HG03571 (cell line): ENCODE results near the gene DIAPH3.

Source experiments
- ATAC-seq: cut with Tn5 transposase; IDR thresholded peaks from one replicate; pipeline ENCODE4 v1.9.1; 2021; ENCODE audit not compliant: unreplicated experiment

The DIAPH3 gene

GRCh38 chr13:60152904-60153303 is 10.8 kb downstream of the DIAPH3 start:
- no peak for ATAC-seq

DNA sequence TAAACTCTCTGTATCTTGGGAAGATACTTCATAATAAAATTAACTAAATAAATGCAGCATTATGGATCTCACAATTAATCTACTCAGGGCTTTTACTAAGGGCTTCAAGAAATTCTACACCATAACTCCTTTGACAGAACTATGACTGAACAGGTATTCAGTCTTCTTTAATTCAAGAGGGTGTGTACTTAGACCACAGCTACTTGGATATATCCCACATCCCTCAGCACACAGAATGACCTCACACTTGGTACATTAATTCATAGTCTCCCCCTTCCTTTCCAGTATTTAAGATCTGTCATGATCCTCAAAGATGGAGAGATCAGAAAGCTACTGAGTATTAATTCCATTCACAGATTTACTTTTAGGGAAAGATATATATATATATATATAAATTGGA is 11.6 kb downstream of the DIAPH3 start:
- no peak for ATAC-seq

DNA sequence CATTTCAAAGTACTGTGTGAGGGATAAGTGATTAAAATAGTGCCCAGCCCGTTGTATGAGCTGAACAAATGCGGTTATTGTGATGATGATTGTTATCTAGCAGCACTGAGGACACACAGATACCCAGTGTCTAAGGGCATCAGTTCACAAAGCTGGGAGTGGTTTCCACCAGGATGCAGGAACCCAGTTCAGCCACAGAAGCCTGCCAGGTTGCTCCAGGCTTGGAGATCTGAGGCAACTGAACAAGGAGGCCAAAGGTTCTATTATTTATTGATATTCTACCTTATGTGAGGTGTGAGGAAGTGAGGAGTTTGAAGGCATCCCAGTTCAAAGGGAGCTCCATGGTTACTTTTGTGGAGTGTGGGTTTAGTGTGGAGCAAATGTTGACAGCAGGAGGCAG is 13.2 kb downstream of the DIAPH3 start:
- ATAC-seq = no peak

DNA sequence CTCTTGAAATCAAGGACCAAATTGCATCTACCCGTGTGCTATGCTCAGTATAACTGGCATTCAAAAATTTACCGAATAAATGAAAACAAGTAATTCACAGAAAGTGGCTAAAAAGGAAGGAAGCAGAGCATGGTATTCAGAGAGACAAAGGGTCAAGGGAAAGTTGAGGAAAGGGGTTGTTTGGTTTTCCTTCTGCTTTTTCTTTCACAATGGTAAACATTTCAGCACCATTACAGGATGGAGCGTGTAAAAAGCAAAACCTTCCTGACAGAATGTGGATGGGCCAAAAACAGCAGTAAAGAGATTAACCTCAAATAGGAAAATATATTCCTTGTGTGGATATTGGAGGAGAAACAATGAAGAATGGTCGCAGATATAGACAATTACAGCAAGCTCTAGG is 14.8 kb downstream of the DIAPH3 start:
- no peak for ATAC-seq

- no peak for ATAC-seq
Measured at GRCh38 chr13:60147361-60147760, 16.4 kb downstream of the DIAPH3 start.

DNA sequence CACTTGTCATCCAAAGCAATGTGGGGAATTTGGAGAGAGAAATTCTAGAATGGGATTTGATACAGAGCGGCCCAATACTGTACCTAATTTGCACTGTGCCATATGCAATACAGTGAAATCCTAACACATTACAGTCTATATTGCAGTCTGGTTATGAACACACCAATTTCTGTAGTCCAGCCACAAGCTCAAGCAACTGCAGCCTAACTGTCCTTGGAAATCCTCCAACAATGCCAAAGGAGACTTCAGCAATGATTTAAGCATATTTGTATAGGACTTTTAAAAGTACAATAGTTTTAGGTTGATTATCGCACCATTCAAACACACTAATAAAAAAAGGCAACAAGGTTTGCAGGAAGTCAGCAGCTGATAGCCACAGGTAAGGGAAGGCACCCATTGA is 17.3 kb downstream of the DIAPH3 start:
- no peak for ATAC-seq

GRCh38 chr13:60143775-60144174 is 20.0 kb downstream of the DIAPH3 start:
- no peak for ATAC-seq

DNA sequence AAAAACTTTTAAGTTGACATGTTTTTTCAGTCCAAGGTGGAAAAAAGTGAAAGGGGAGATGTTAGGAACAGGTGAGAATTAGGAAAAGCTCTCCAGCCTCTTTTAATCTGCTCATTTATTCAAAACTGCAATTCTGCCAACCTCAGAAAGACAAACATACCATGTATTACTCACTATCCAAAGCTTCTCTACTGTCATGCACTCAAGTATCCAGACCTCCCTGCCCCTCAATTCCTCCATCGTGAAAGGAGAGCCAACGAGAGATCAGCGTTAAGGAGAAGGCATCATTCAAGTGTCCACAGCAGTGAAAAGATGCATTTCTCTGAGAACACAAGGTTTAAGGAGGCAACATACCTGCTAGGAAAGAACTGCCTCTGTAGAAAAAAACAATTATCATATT is 24.5 kb downstream of the DIAPH3 start:
- ATAC-seq = no peak

DNA sequence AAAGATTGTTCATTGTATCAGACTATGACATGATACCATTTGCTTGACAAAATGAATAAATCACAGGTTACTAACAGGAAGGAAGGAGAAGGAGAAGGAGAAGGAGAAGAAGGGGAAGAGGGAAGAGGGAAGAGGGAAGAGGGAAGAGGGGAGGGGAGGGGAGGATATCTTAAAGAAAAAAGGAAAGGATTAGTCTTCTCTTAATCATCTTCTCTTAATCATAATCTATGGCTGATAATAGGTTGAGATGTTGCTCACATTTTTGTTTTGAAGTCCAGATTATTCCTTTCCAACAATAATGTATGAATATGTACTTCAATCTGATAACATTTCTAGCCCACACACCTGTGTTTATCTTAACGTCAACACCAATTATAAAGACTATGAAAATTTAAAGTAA is 25.1 kb downstream of the DIAPH3 start:
- no peak for ATAC-seq

- ATAC-seq = no peak
Measured at GRCh38 chr13:60137911-60138560, 25.7 kb downstream of the DIAPH3 start.

DNA sequence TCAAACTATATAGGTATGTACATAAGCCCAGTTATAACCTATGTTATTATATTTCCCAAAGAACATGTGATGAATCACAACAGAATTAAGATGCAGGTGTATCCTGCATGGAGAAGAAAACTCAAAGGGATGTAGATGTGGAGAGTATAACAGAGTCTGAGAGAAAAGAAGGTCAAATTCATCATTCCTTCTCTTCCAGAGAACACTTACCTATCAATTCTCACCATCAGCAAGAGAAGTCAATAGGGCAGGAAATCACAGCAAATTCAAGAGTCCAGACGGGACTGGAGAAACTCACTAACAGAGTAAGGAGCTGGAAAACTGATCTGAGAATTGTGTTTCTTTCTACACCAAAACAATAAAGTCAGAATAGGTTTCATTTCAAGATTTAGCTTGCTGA is 28.4 kb downstream of the DIAPH3 start:
- ATAC-seq = no peak

- ATAC-seq = no peak
Measured at GRCh38 chr13:60134376-60134775, 29.4 kb downstream of the DIAPH3 start.

DNA sequence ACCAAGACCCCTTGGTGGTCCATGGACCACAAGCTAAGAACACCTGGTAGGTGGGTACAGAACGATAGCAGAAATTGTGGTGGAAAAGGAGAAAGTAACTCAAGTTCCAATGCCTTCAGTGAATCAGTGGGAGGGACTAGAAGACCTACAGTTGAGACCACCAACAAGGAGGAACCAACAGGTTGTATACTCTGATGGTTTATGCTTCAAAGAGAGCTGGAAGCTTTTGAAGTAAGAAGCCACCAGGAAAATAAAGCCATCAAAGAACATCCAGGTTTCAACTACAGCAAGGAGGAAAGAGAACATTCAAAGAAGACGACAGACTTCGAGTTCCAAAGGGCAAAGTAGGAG is 42.4 kb downstream of the DIAPH3 start:
- no peak for ATAC-seq

DNA sequence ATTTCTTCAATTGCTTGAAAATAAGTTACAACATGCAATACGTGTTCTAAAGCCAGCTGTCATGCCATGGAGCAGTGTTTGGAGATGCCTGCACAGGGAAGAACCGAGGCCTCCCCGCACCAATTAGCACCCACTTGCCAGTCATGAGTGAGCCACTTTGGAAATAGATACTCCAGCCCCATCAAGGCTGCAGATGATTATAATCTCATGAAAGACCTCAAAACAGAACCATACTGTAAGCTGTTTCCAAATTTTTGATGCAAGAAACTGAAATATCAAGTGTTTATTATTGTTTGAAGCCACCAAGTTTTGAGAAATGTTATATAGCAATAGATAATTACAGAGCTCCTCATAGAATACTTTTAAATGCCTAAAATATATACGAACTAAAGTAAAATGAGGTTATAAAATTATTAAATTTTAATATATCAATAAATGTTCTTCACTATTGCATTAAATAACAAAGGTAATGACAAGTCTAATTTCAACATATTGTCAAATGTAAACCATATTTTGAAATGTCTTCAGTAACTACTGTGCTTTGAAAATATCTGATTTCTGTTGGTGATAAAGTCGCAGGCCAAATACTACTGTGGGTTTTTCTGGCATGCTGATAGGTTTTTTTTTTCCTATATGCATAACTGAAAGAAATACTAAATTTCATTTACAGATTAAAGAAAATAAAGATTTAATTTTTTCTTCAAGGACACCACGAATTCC is 43.0 kb downstream of the DIAPH3 start:
- no peak for ATAC-seq

- no peak for ATAC-seq
Measured at GRCh38 chr13:60118696-60119400, 44.9 kb downstream of the DIAPH3 start.

- ATAC-seq = no peak
Measured at GRCh38 chr13:60114499-60115028, 49.2 kb downstream of the DIAPH3 start.

DNA sequence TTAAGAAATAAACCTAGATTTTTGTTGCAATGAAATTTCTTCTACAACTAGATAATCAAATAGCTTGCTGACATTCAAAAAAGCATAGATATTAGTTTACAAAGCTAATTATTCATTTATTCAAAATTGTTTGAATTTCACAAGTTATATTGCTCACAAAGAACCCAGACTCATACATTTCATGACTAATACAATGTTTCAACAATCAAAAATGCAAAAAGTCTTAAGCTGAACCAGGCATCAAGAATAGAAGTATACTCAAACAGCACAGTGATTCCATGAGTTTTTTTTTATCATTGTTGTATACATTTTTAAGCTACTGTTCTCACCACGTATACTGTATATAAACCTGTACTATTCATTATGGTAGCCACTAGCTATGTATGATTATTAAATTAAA is 51.0 kb downstream of the DIAPH3 start:
- ATAC-seq = no peak

DNA sequence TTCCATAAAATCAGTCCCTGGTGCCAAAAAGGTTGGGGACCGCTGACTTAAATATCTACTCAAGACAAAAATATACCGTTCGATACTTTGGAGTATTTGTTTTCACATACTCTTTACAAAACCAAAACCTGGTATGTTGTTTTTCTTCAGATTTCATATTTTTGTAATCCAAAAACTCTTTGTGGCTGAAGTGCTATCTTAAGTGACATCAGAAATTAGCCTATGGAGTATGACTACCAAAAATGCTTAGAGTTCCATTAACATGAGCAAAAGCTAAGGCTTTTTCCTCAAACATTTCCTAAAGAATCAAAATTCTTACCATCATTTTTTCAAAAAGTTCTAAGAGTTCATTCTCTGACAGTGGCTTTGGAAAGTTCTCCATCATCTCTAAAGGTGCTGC is 52.0 kb downstream of the DIAPH3 start:
- ATAC-seq = no peak

DNA sequence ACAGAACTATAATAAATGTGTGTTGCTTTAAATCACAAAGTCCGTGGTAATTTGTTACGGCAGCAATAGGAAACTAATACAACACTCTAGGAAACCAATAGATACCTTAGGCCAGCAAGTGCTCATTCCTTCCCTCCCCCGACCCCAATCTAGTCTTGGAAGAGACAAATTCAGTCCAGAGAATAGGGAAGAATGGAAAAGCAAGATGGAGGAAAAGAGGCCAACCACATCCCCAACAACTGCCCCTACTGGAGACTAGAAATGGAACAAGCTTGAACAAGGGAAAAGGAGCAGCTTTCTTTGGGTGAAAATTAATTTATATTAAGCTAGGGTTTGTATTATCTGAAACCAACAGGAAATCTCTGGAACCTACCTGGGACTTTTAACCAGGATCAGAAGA is 54.4 kb downstream of the DIAPH3 start:
- no peak for ATAC-seq

DNA sequence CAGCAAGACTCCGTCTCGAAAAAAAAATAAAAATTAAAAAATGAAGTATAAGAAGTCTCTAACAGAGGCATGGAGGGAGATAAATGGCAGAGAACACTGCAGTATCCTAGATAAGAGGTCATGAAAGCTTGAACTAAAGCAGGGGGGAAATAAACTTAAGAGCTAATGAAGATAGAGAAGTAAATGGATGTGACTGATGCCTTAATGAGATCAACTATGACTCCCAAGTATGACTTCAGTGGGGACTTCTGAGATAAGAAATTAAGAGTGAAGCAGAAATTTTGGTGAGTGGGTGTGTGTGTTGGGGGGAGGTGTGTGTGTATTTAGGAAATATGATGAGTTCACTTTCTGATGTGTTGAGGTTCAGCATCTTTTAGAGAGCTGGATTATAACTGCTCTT is 55.1 kb downstream of the DIAPH3 start:
- no peak for ATAC-seq

DNA sequence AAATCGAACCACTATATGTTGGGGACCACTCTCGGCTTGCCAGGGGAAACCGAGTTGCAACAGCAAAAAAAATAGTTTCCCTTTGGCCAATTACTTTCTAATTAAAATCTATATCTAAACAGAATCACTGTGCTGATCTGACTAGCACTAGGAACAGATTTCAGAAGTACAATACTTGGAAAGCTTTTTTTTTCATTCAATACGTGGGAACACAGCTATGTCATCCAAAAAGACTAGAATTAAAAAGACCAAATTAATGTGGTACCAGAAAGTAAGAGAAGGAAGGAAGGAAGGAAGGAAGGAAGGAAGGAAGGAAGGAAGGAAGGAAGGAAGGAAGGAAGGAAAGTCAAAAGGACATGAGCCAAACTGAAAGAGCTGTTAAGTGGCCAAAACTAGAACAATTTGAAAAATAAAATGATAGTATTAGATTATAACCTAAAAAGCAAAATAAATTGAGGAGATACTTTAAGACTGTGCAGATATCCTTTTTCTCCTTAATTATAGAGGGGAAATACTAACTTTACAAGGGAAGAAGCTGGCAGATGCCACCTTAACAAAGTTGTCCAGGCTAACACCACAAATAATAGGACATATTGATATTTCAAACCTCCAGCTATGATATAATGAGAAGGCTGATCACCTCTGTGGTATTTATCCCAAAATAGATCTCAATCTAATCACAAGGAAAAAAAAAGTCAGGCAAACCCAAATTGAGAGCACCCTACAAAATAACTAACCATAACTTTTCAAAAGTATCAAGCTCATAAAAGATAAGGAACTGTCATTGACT is 63.9 kb downstream of the DIAPH3 start:
- no peak for ATAC-seq
